GM19043 (cell line): ENCODE measurements around the gene NFIC.
"Not testable (repeated sequence)": the region's sequence is repeated elsewhere in the genome, so short reads cannot be mapped to it uniquely, and the experiment has no call there.

Experiments used
- ATAC-seq: cut with Tn5 transposase; IDR thresholded peaks from one replicate; pipeline ENCODE4 v1.9.1; 2021; ENCODE audit warnings: low read depth; ENCODE audit not compliant: unreplicated experiment

NFIC gene

DNA sequence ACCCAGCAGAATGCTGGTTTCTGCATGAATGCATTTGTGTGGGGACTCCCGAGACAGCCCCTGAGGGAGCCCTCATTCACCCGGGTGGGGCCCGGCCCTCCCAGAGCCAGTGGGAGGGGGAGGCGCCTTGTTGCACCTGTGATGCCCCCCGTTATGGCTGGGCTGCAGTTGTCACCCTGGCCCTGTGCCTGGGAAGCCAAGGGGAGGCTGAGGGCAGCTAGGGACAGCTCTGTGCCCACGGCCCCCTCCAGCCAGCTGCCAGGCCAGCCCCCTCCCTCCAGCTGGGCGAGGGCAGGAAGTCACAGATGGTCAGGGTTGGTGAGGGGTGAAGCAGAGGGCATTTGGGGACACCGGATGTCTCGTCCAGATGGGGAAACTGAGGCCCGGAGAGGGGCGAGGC lies 26.1 kb downstream of the NFIC start:
- ATAC-seq: no peak

DNA sequence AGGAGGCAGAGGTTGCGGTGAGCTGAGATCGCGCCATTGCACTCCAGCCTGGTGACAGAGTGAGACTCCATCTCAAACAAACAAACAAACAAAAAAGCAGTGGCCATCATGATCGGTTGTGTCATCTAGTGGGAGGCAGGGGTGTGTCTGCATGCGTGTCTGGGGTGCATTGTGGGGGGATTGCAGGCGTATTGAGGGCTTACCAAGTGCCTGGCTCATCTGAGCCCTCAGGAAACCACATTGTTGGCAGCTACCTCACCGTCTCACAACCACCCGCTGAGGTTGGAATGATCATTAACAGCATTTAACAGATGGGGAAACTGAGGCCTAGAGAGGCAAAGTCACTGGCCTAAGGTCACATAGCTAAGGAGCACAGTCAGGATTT lies 30.5 kb downstream of the NFIC start:
- no peak for ATAC-seq

DNA sequence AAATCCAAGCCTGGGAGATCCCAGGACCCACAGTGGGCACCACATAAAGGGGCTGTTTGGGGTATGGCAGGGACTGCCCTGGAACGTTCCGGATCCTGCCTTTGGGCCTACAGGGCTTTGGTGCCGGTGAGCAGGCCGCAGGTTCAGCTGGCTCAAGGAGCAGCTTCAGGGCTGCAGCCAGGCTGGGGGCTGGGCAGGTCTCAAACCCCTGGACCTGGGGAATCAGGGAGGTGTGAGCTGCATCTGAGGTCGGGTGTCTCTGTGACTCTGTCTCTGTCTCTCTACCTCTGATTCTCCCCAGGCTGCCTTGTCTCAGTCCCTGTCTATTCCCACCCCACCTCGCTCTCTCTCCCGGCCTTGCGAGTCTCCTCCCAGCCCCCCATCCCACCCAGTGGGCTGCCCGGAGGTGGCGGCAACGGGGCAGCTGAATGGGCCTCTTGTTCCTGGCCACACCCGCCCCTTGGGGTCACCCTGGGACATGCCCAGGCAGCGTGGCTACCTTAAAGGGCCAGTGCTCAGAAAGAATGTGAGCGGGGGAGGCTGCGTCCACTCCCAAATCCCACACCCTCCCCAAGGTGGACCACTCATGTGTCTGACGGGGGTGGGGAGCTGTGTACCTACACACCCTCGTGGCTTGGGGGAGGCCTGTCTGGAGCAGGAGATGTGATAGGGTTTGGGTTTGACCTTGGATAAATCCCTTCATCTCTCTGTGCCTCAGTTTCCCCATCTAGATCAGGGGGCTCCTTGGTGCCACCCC lies 31.1 kb downstream of the NFIC start:
- ATAC-seq: no peak

DNA sequence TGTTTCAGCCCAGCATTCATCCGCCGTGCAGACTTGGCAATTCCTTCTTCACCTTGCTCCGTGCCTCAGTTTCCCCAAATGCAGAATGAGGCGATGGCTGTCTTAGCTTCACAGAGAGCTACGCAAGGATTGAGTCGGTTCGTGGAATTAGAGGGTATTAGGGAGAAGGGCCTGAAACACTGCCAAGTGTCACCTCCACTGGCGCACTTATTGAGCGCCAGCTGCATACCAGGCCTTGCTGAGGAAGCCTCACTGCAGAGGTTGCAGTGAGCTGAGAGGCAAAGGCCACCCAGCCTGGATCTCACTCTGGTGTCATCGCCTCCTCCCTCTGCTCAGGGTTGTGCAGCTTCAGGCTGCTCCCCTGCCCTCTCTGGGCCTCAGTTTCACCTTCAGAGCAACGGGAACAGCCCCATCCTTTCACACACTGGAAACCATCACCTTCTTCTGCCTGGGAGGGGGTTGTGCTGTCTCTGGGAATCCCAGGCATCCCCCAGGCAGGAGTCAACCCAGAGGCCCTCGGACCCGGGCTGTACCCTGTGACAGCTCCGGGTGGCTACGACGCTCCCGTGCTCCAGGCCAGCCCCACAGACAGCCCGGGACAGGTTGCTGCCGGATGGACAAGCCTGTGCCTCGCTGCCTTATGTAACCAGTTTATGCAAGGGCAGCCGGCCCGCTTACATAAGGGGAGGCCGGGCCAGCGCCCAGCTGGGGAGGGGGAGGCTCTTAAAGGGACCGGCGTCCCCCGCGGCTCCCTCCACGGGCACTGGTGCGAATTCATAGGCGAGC lies 31.9 kb downstream of the NFIC start:
- no peak for ATAC-seq

DNA sequence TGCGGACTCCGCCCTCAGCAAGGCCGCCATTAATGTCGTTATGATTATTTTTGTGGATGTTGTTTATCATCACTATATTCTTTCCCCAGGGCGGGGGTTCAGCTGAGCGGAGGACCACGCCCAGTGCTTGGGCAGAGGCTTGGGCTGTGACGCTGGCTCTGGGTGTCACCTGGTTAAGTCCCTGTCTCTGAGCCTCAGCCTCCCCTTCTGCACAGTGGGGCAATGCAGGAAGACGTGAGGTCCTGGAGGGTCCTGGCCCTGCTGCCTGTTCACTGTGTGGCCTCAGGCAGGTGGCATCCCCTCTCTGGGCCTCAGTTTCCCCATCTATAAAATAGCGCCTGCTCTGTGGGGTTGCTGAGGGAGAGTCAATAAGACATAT lies 32.5 kb downstream of the NFIC start:
- no peak for ATAC-seq

DNA sequence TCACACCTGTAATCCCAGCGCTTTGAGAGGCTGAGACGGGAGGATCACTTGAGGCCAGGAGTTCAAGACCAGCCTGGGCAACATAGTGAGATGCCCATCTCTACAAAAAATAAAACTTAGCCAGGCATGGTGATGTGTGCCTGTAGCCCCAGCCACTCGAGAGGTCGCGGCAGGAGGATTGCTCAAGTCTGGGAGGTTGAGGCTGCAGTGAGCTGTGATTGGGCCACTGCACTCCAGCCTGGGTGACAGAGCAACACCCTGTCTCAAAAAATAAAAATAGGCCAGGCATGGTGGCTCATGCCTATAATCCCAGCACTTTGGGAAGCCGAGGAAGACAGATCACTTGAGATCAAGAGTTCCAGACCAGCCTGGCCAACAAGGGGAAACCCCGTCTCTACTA lies 32.9 kb downstream of the NFIC start:
- not testable (repeated sequence) for ATAC-seq

DNA sequence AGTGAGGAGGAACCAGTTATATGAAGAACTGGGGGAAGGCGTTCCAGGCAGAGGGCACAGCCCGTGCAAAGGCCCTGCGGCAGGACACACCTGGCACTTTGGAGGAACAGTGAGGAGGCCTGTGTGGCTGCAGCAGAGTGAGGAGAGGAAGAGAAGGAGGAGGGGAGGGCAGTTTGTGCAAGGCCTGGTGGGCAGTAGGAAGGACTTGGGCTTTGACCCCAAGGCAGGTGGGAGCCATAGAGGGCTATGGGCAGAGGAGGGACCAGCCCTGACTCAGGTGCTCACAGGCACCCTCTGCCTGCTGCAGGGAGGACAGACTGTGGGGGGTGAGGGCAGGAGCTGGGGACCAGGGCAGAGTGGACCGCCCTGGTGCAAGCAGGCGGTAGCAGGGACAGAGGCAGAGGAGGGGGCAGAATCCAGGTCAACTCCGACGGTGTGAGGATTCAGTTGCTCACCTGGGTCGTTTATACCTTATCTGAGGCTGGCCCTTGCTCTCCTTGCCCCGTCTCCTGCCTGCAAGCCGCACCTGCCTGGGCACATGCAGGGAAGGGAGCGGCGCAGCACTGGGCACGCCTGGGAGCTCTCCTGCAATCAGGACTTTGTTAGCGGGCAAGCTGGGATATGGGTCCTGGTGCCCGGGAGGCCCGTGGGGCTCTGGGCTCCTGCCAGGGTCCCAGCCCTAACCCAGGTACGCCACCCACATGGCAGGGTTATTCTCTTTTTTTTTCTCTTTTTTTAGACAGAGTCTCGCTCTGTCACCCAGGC lies 34.8 kb downstream of the NFIC start:
- ATAC-seq: no peak

DNA sequence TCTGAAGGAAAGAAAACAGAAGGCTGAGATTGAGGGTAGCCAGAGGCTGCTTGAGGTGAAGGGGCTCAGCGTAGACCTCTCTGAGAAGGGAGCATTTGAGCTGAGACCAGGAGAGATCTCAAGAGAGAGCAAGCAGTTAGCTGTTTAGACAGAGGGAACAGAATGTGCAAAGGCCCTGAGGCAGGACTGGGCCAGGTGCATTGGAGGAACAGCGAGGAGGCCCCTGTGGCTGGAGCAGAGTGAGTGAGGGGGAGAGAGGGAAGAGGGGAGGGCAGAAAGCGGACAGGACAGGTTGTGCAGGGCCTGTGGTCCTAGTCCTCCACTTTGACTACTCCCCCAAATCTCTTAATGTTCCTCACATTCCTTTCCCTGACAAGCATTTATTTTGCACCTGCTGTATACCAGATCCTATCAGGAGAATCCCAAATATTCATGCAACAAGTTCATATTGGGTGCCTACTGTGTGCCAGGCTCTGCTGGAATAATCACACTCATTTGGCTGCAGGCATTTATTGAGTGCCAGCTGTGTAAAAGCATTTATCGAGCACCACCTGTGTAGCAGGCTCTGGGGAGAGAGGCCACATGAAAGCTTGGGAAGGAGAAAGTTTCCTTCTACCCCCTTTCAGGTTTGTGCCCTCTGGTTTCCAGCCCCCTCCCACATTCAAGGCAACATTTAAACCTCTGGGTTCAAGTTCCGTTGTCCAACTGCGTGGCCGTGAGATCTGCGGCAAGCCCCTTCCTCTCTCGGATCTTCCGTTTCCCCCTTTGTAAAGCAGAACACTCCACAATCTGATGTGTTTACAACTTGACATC lies 36.5 kb downstream of the NFIC start:
- no peak for ATAC-seq

DNA sequence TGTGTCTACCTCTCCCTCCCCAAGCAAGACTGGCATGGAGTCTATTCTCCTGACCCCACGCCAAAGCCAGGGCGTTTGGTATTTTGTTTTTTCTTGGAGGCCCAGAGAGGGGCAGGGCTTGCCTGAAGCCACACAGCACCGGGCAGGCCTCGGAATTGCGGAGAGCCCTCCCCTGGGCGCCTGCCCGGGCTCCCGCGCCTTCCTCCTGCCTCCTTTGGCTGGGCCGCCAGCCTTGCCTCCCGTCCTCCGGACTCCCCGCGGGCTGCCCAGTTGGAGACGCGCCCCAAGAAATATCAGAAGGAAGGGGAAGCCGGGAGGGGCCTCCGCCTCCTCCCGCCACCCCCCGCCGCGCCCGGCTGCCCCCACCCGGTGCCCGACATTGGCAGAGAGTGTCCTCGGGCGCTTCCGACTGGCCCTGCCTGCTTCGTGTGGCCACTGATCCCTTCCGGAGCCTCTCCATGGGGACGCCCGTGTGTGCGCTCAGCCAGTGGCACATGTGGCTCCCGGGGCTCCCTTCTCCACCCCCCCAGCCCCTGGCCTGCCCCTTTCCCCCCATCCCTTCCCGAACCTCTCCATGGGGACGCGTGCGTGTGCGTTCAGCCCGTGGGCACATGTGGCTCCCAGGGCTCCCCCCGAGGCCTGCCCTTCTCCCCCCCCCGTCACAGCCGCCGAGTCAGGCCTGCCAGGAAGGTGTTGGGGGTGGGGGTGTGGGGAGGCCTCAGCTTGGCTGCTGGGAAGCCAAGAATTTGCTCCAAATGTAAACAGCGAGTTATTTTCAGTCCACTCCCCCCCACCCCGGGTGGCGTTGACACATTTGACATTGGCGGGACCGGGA lies 37.3 kb downstream of the NFIC start:
- ATAC-seq: no peak

DNA sequence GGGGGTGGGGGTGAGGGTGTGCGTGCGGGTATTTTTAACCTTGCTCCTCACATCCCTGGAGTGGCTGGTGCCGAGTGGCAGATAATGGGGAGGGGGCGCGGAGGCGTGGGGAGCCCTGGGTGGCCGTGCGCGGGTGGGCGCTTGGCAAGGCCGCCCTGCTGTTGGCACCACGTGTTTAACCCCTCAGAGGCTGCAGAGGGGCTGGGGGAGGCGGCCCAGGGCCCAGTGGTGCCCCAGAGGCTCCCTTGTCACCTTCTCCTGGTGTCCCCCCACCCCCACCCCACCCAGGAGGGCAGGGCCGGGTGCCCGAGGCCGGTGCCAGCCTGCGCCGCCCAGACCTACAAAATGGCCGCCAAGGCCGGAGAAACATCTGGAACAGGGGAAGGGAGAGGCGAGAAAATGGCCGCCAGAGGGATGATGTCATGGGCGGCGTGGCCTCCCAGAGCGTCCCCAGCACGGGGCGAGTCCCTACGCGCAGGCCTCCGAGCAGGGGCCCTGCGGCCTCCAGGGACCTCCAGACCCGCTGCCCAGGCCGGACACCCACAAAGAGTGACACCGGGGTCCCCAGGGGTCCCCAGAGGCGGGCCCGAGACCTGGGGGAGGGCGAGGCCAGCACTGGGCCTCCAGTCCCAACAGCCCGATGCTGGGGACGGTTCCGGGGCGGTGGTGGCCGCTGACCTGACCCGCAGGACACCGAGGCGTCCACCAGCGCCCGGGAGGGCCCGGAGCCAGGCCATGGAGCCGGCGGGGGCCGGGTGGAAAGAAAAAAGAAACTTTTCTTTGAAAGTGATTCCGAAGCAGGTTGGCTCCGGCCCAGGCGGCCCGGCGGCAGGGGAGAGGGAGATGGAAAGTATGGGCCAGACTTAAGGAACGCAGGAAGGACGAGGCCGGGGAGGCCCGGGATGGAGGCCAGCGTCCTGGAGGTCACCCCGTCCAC lies 38.2 kb downstream of the NFIC start:
- ATAC-seq: no peak

DNA sequence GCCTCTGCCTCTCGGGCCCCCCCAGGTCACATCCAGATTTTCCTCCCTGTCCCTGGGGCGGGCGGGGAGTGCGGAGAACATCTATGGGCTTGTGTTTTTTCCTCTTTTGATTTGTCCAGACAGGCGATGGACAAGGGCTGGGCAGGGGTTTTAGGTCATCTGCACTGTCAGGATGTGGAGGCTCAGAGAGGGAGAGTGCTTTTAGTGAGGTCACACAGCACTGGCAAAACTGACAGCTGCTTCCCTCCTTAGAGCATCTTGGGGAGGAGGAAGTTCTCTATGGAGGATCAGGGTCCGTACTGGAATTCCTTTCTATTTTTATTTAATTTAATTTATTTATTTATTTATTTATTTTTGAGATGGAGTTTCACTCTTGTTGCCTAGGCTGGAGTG lies 38.9 kb downstream of the NFIC start:
- no peak for ATAC-seq

DNA sequence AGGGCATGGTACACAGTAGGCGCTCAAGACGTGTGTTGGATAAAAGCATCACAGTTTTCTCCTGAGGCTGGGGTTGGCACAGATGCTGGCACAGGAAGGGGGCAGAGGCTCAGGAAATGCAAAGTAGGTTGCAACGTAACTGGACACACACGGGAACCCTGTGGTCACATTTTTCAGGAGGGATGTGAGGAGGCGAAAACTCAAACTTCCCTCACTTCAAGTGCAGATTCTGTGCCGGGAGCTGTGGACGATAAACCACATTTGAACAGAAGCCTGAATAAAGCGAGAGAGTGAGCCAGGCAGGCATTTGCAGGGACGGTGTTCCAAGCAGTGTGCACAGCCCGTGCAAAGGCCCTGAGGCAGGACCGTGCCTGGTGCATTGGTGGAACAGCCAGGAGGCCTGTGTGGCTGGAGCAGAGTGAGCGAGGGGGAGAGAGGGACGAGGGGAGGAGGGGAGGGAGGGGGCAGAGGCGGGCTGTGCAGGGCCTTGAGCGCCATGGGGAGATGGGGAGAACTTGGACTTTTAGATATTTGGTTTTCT lies 40.3 kb downstream of the NFIC start:
- no peak for ATAC-seq

DNA sequence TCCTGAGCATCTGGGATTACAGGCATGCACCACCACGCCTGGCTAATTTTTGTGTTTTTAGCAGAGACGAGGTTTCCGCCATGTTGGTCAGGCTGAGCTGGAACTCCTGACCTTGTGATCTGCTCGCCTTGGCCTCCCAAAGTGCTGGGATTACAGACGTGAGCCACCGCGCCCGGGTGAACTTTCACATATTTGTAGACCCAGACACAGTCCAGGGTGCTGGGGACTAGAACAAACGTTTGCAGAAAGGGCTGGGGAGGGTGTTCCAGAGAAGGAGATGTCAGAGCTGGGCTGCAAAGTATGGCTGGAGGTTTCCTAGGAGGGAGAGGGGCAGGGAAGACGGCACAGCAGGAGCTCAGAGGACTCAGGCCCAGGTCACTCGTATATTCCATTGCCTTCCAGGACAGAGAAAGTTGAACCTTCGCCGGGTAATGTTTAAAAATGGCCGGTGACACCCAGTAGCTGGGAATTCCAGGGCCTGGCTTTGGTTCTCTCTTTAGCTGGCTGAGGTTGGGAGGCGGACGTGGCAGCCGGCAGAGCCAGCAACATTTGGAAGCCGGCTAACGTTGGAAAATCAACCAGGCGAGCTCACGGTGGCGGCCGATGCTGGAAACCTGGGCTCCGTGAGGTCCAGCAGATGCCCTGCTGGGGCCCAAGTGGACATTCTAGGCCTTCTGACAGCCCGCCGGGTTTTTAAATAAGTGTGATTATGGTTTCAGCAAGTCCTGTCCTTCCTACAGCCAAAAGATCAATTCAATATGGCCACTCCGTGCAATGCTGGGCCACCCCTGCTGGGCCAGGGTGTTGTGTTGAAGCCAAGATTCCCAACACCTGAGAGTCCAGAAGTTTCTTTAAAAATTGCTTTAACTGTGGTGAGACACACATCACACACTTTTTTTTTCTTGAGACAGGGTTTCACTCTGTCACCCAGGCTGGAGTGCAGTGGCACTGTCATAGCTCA lies 41.5 kb downstream of the NFIC start:
- ATAC-seq: no peak

DNA sequence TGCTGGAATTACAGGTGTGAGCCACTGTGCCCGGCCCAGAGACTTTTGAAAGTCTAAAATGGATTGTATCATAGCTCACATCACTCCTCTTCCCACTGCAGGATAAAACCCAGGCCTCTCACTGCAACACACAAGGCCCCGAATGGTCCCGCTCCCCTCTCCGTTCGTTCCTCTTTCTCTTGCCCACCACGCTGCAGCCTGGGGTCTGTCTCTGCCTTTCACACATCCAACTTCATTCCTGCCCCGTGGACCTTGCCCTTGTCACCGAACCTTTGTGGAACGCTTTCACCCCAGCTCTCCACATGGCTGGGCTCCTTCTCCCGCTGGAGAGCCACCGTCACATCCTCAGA lies 42.6 kb downstream of the NFIC start:
- ATAC-seq: no peak

DNA sequence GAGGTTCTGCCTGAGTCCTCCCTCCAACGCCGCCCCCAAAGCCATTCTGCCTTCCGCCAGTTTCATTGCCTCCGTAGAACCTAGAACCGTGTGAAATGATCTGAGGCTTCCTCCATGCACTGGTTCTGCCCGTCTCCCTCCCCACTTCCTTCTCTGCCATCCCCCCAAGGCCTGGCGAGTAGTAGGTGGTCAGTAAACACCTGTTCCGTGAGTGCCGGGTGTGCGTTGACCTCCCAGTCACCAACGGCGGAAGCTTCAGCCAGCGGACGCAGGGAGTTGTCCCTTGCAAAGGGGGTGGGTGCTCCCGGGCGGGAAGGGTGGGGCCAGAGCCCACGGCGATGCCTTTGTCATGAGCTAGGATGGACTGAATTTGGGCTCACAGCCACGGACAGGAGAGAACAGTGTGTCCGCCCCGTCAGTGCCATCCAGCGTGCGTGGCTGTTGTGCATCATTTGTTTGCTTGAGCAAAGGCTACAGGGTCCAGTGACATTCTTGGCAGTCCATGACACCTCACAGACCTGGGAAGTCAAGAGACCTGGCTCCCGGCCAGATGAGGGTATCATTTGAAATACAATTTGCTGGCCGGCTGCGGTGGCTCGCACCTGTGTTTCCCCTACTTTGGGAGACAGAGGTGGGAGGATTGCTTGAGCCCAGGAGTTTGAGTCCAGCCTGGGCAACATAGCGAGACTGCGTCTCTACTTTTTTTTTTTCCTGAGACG lies 43.1 kb downstream of the NFIC start:
- ATAC-seq: no peak

DNA sequence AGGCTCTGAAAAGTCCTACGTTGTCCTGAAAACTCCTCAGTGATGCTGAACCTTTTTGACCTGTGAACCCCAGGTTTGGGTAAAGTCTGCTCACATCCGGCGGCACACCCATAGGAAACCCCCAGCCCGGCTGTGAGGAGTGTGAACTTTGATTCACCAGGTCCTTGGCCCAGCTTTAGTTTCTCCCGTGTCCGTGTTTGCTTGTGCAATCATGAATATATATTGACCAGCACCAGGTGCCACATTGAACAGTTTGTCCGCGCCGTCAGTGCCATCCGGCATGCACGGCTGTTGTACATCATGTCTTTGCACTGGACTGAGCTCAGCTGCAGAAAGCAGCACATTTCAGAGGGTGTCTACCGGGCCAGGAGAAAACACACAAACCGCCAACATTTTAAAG lies 45.3 kb downstream of the NFIC start:
- ATAC-seq: no peak

DNA sequence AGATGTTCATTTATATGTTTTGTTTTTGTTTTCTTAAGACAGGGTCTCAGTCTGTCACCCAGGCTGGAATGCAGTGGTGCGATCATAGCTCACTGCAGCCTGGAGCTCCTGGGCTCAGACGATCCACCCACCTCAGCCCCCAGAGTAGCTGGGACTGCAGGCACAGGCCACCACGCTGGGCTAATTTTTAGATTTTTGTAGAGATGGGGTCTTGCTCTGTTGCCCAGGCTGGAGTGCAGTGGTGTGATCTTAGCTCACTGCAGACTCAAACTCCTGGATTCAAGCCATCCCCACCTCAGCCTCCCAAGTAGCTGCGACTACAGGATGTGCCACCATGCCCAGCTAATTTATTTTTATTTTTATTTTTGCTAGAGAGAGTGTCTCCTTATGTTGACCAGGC lies 45.7 kb downstream of the NFIC start:
- ATAC-seq: no peak
